GM19463 (cell line): ENCODE results near the gene ARHGAP26.

ENCODE experiments used
- ATAC-seq: cut with Tn5 transposase; IDR thresholded peaks from one replicate; pipeline ENCODE4 v1.9.1; 2021; ENCODE audit warnings: mild to moderate bottlenecking, moderate library complexity; ENCODE audit not compliant: unreplicated experiment

ARHGAP26 gene

DNA sequence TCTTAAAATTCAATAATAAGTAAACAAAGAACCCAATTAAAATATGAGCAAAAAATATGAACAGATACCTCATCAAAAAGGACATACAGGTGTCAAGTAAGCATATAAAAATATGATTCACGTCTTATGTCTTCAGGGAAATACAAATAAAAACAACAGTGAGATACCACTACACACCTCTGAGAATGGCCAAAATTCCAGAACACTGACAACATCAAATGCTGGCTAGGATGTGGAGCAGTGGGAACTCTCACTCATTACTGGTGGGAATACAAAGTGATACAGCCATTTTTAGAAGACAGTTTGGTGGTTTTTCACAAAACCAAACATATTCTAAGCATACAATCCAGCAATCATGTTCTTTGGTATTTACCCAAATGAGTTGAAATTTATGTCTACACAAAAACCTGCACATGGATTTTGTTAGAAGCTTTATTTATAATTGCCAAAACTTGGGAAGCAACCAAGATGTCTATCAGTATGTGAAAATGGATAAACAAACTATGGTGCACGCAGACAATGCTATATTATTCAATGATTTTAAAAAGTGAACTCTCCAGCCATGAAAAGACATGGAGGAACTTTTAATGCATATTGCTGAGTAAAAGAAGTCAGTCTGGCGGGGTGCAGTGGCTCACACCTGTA lies 381.0 kb downstream of the ARHGAP26 start:
- ATAC-seq = no peak

DNA sequence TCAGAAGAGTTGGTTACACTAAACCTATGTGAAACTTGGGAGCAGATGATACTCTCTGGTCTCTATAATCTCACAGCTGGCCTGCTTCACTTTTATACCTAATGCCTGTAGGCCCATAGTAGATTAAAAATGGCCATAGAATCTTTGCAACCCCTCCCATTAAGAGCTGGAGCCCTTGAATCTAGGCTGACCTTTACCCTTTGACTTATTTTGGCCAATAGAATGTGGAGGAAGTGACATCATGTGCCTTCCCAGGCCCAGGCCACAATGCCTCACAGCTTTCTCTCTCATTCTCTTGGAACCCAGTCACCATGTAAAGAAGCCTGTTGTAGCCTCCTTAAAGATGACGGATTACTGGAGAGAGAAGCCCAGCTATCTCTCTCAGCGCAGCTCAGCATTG lies 382.3 kb downstream of the ARHGAP26 start:
- no peak for ATAC-seq

- ATAC-seq = no peak
Measured at GRCh38 chr5:143153332-143154119, 383.3 kb downstream of the ARHGAP26 start.

DNA sequence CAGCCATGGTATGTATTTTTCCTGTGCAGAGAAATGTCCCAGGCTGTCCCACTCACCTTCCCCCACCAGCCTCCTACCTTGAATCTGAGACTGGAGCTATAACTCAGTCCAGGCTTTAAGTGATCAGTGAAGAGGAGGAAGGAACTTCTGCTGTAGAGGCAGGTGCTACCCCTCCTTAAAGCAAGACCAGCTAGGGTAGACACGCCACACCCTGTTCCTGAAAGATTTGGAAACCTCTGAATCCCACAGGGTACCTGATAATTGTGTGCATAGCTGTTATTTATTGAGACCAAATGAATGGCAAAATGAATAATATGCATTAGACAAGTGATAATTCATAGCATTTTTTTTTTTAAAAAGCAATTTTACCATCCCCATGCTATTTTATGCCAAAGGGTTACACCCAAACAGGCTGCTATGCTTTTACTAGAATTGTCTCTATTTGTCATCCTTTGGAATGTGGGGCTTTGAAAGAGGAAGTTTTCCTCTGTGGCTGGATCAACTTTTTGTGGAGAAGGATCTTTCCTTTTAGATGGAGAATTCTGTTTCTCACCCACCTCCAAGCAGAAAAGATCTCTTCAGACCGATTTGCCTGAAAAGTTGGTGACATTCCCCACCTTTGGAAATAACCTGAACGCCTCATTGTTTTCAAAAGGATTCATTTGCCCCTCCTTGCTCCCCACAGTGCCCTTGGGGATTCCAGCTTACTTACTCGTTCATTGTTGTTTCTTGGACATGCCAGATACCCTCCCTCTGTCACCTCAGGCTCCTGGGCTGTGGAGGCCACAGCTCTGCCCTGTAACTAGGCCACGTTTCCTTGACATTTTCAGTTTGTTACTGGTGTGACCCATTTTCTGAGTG lies 384.6 kb downstream of the ARHGAP26 start:
- ATAC-seq = no peak

- no peak for ATAC-seq
Measured at GRCh38 chr5:143155455-143155854, 385.3 kb downstream of the ARHGAP26 start.

- no peak for ATAC-seq
Measured at GRCh38 chr5:143156086-143156485, 385.9 kb downstream of the ARHGAP26 start.

DNA sequence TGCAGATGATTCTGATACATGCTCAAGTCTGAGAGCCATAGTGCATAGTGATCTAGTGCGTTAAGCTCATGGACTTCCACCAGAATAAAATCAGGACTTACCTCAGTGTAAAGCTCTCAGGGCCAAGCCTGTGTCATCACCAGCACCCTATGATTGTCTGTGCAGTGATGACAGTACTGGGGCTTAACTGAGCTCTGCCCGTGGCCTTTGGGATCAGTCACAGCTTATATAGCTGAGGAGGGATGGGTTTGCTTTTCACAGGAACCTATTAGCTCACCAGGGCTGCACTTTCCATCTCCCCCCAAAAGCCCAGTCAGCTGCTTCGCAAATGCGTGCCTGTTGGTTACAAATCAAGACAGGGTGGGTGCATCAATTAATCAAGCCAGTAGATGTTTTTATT lies 386.4 kb downstream of the ARHGAP26 start:
- no peak for ATAC-seq

DNA sequence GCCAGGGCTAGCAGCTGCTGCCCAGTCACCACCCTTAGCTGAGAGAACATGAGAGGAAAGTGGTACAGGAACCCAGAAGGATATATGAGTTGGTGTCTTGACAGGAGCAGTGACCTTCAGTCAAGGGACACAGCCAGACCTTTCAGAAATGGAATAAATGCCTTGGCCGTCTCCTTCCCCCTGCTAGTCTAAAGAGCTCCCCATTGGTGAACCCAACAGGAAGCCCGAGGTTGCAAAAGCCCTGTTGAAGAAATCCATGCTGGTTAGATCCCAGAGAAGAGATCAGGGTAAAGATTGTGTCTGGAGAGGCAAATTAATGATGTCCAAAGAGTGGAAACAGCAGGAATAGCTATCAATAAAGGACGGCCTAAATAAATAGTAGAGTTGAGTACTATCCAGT lies 388.9 kb downstream of the ARHGAP26 start:
- ATAC-seq = no peak

- no peak for ATAC-seq
Measured at GRCh38 chr5:143161885-143162540, 391.8 kb downstream of the ARHGAP26 start.

DNA sequence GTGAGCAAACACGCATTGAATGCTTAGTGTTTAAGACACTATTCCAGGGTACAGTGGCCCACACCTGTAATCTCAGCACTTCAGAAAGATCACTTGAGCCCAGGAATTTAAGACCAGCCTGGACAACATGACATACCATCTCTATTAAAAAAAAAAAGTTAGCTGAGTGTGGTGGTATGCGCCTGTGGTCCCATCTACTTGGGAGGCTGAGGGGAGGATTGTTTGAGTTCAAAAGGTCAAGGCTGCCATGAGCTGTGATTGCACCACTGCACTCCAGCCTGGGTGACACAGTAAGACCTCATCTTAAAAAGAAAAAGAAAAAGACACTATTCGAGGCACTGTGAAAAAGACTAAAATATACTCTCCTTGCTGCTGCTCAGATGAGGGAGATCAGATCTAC lies 392.6 kb downstream of the ARHGAP26 start:
- ATAC-seq = no peak

GRCh38 chr5:143164557-143164956 lies 394.4 kb downstream of the ARHGAP26 start:
- ATAC-seq = no peak

GRCh38 chr5:143165049-143165880 lies 395.1 kb downstream of the ARHGAP26 start:
- no peak for ATAC-seq

DNA sequence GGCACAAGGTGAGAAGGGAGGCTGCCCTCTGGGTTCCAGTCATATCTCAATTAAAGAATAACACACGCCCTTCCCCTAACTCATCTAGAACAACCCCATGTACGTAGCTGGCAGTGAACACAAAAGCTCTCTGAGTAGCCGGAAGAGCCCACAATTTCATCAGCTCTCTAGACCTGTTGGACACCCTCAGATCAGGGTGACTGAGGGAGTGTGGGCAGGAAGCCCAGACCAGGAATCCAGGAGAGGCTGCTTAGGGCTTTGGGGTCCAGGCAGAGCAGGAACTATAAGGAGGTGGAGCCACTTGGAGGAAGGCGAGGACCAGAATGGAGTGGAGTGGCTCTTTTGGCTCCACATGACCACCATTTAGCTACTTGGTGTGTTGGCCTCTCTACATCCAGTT lies 395.9 kb downstream of the ARHGAP26 start:
- no peak for ATAC-seq

DNA sequence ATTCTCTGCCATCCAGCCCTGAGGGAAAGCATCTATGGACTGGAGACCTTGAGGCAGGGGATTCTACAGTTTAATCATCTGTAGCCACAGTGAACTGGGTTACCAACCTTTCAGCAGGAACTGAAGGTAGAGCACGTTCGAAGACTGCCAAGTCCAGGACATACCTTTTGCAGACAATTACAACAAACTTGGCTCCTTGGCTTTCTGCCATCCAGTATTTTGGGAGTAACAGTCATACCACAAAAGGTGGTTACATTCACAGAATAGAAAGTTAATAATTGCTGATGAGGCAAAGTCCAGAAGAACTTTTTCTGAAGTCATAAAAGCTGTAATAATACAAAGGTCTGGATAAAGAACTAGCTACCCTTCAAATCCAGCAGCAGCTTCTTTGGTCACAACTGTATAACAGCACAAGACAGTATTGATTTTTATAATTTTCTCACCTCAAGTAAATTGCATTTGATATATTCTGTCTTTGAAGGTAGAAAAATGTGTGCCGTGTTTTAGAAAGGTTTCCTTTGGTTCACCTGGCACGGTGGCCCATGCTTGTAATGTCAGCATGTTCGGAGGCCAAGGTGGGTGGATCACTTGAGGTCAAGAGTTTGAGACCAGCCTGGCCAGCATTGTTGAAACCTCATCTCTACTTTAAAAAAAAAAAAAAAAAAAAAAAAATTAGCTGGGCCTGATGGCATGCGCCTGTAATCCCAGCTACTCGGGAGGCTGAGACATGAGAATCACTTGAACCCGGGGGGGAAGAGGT lies 396.7 kb downstream of the ARHGAP26 start:
- ATAC-seq = peak; percentile 70

DNA sequence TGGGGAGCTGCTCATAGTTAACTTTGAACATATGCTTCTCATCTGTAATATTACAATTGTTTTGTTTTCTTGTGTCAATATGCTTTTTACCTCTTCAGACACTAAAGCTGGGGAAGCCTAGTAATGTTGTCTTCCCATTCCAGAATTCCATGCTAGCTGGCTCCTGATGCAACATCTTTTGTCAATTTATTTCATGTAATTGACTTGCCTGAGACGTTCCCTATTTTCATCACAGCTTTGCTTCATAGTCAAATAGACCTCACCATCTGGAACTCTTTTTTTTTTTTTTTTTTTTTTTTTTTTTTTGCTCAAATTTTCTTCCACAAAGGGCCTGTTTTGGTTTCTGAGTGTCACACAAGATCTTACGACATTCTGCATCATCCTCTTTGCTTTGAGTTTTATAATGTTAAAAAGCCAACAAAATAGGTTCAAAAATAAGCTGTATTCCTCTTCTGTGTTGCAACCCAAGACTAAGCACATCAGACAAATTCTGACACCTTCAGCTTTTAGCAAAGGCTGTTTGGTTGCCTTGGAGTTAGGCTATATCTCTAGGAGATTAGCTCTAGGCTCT lies 398.1 kb downstream of the ARHGAP26 start:
- ATAC-seq = no peak

- ATAC-seq = no peak
Measured at GRCh38 chr5:143168921-143169810, 399.0 kb downstream of the ARHGAP26 start.

DNA sequence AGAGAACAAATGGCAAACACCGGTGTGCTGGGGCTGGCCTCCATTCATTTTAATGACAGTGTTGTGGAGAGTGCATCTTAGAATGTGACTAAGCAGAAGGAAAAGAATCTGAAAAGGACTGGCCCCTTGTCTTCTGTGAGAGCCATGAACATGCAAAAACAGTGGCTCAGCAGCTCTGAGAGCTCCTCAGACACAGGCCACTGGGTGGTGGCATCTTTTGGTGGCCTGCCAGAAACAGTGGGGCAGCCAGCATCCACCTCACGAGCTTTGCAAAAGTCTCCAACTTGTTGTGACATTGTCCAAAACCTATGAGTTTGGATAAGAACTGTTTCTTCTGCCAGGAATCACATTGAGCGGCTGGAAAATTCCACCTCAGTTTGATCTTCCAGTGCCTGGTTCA lies 399.9 kb downstream of the ARHGAP26 start:
- ATAC-seq = no peak

DNA sequence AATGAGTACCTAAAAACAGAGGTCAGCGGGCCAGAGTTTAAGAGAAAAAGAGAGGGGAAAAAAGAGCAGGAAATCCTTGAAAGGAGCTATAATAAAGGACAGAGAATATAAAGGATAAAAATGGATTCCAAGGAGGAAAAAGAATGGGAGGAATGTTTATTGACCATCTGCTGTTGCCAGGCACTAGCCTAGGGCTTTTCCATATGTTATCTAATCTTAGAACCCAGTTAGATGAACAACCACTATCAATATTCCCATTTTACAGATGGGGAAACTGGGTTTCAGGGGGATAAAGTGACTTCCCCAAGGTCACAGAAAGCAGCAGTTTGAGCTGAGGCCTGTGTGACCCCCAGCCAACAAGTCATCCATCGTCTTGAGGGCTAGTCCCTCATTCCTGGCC lies 400.8 kb downstream of the ARHGAP26 start:
- no peak for ATAC-seq
